ENCODE results near the gene KLHL14.

The KLHL14 gene

GRCh38 chr18:32770054-32770665 lies 2.7 kb downstream of the KLHL14 start:
- no peak for DNase-seq

GRCh38 chr18:32769586-32770053 lies 3.2 kb downstream of the KLHL14 start:
- peak; percentile 22 for DNase-seq

- no peak for DNase-seq
Observed at GRCh38 chr18:32769071-32769585, 3.7 kb downstream of the KLHL14 start.

- no peak for DNase-seq
Observed at GRCh38 chr18:32767400-32767799, 5.4 kb downstream of the KLHL14 start.

- no peak for DNase-seq
Observed at GRCh38 chr18:32764611-32765244, 8.1 kb downstream of the KLHL14 start.

GRCh38 chr18:32763293-32763692 lies 9.5 kb downstream of the KLHL14 start:
- DNase-seq = no peak

GRCh38 chr18:32761231-32761630 lies 11.6 kb downstream of the KLHL14 start:
- DNase-seq = no peak

- peak; percentile 64 for DNase-seq
Observed at GRCh38 chr18:32760391-32760790, 12.4 kb downstream of the KLHL14 start.

GRCh38 chr18:32759611-32760167 lies 13.1 kb downstream of the KLHL14 start:
- DNase-seq = peak; percentile 4

GRCh38 chr18:32754508-32755263 lies 18.1 kb downstream of the KLHL14 start:
- no peak for DNase-seq

GRCh38 chr18:32753656-32754260 lies 19.1 kb downstream of the KLHL14 start:
- peak; percentile 96 for DNase-seq

GRCh38 chr18:32750328-32750727 lies 22.5 kb downstream of the KLHL14 start:
- DNase-seq = no peak

- DNase-seq = no peak
Observed at GRCh38 chr18:32749809-32750208, 23.0 kb downstream of the KLHL14 start.

- DNase-seq = no peak
Observed at GRCh38 chr18:32742579-32742978, 30.2 kb downstream of the KLHL14 start.

GRCh38 chr18:32735781-32736180 lies 37.0 kb downstream of the KLHL14 start:
- no peak for DNase-seq

- DNase-seq = no peak
Observed at GRCh38 chr18:32734442-32734841, 38.4 kb downstream of the KLHL14 start.

- no peak for DNase-seq
Observed at GRCh38 chr18:32732165-32732564, 40.7 kb downstream of the KLHL14 start.

GRCh38 chr18:32730620-32731091 lies 42.2 kb downstream of the KLHL14 start:
- no peak for DNase-seq

GRCh38 chr18:32730068-32730467 lies 42.8 kb downstream of the KLHL14 start:
- no peak for DNase-seq

GRCh38 chr18:32724071-32724749 lies 48.6 kb downstream of the KLHL14 start:
- DNase-seq = no peak

GRCh38 chr18:32722279-32722678 lies 50.5 kb downstream of the KLHL14 start:
- DNase-seq = no peak

GRCh38 chr18:32717126-32717525 lies 55.7 kb downstream of the KLHL14 start:
- no peak for DNase-seq

Data from NCI-H82 (cell line).